Activated T-cell treated with anti-CD3 and anti-CD28 coated beads, Interleukin-2, amount 50 U/mL, for 24 hours (primary cell): ENCODE data around the gene PLGLB1.
"Not testable (repeated sequence)": the region's sequence is repeated elsewhere in the genome, so short reads cannot be mapped to it uniquely, and the experiment has no call there.

ENCODE experiments used
- DNase-seq: peaks from one replicate; pipeline ENCODE4 v3.0.0-alpha.2; 2020
- H3K27ac Mint-ChIP-seq: 2 replicates; pipeline ENCODE4 v1.8.0; 2020; ENCODE audit warnings: mild to moderate bottlenecking, mixed read lengths
- H3K27me3 Mint-ChIP-seq: 2 replicates; pipeline ENCODE4 v1.8.0; 2020; ENCODE audit warnings: mixed read lengths
- H3K36me3 Mint-ChIP-seq: 2 replicates; pipeline ENCODE4 v1.8.0; 2020; ENCODE audit warnings: low read depth, mixed read lengths
- H3K4me1 Mint-ChIP-seq: 2 replicates; pipeline ENCODE4 v1.8.0; 2020; ENCODE audit warnings: low read depth, mixed read lengths
- H3K4me3 Mint-ChIP-seq: 2 replicates; pipeline ENCODE4 v1.8.0; 2020; ENCODE audit warnings: mild to moderate bottlenecking, moderate library complexity, mixed read lengths
- H3K9me3 Mint-ChIP-seq: 2 replicates; pipeline ENCODE4 v1.8.0; 2020; ENCODE audit warnings: mixed read lengths

PLGLB1 gene

GRCh38 chr2:87014489-87015169 is 7.0 kb downstream of the PLGLB1 start:
- H3K27me3 Mint-ChIP-seq, DNase-seq, H3K4me1 Mint-ChIP-seq, H3K27ac Mint-ChIP-seq, H3K36me3 Mint-ChIP-seq, H3K9me3 Mint-ChIP-seq, H3K4me3 Mint-ChIP-seq: not testable (repeated sequence)

- not testable (repeated sequence) for H3K9me3 Mint-ChIP-seq, H3K27me3 Mint-ChIP-seq, DNase-seq, H3K36me3 Mint-ChIP-seq, H3K4me1 Mint-ChIP-seq, H3K27ac Mint-ChIP-seq, H3K4me3 Mint-ChIP-seq
Observed at GRCh38 chr2:87004398-87004797, 17.2 kb downstream of the PLGLB1 start.
